Measurements from ENCODE around the gene TUSC1.

DNA sequence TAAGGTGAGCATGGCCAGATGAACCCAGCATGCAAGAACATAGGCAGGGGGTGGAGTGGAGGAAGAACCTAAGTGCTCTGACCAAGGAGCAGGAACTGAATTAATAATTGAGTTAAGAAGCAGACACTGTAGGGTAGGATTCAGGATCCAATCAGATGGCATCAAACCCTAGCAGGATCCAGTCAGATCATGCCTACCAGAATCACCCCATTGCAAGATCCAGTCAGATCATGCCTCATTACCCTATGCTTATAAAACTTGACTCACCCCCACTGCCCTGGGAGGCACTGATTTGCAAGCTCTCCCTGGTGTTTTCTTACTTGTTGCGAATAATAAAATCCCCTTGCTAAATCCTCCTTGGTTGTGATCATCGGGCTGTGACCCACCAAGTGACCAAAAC lies 19.7 kb downstream of the TUSC1 start:
- TF ChIP-seq, protein P1, sequence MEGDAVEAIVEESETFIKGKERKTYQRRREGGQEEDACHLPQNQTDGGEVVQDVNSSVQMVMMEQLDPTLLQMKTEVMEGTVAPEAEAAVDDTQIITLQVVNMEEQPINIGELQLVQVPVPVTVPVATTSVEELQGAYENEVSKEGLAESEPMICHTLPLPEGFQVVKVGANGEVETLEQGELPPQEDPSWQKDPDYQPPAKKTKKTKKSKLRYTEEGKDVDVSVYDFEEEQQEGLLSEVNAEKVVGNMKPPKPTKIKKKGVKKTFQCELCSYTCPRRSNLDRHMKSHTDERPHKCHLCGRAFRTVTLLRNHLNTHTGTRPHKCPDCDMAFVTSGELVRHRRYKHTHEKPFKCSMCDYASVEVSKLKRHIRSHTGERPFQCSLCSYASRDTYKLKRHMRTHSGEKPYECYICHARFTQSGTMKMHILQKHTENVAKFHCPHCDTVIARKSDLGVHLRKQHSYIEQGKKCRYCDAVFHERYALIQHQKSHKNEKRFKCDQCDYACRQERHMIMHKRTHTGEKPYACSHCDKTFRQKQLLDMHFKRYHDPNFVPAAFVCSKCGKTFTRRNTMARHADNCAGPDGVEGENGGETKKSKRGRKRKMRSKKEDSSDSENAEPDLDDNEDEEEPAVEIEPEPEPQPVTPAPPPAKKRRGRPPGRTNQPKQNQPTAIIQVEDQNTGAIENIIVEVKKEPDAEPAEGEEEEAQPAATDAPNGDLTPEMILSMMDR (IDR thresholded peaks at IDR 0.05; ENCODE audit: low read depth, low read length): no peak
- no peak for TF ChIP-seq POLR2A (IDR thresholded peaks at IDR 0.05; ENCODE audit: extremely low read depth, insufficient read length)
- TF ChIP-seq, protein P2, sequence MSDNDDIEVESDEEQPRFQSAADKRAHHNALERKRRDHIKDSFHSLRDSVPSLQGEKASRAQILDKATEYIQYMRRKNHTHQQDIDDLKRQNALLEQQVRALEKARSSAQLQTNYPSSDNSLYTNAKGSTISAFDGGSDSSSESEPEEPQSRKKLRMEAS (IDR thresholded peaks at IDR 0.05; ENCODE audit: low read depth, low read length): no peak
- no peak for TF ChIP-seq MYC (IDR thresholded peaks at IDR 0.05; ENCODE audit: low read depth, low read length)

All from NB4 (cell line).